Endothelial cell of umbilical vein (primary cell): ENCODE measurements around the gene OSBPL10. TPM values are rescaled to one million over a fixed set of nuclear protein-coding genes. Genes with fewer than 3 reads are reported as not detected.

ENCODE experiments used
- BruUV-seq: library from RNA; stranded (reverse); fragments of 400-500 nt; replicated peaks from 2 replicates; lab custom pipeline; 2021; lab: Mats Ljungman, UMichigan
- CTCF ChIA-PET: fragments of 300-600, 350-600 bp; sonication (Branson Sonifier 250); formaldehyde crosslinking; loops from one replicate; lab custom pipeline; 2021; ENCODE audit warnings: antibody characterized with exemption, inconsistent platforms; lab: Charles Lee
- POLR2A ChIA-PET: fragments of 300-600, 350-600 bp; sonication (Branson Sonifier 250); formaldehyde crosslinking; loops from one replicate; lab custom pipeline; 2021; ENCODE audit warnings: antibody characterized with exemption, inconsistent platforms; lab: Charles Lee
- DNase-seq: peaks from one replicate; pipeline ENCODE4 v3.0.0-alpha.2; 2011; ENCODE audit warnings: low read depth, low spot score
- FAIRE-seq: peaks from 2 replicates; lab custom pipeline; 2011; peaks lifted over from hg19 to GRCh38; lab: Jason Lieb, UNC
- H2AFZ ChIP-seq: 2 replicates; pipeline ENCODE4 v1.6.0; 2012; ENCODE audit warnings: low read depth, low read length, control low read depth, inconsistent platforms
- H3K27ac ChIP-seq: 2 replicates; pipeline ENCODE4 v1.5.1; 2011; ENCODE audit warnings: low read depth, mild to moderate bottlenecking, control low read depth, low read length, moderate library complexity; ENCODE audit not compliant: insufficient read depth
- H3K27me3 ChIP-seq, 2 experiments: 2 replicates each; pipeline versions ENCODE4 v1.6.0 to v1.6.1; 2011; ENCODE audit warnings: low read length in 2 of 2, mixed read lengths in 1 of 2; ENCODE audit not compliant: control insufficient read depth in 2 of 2, insufficient read depth in 2 of 2
- H3K36me3 ChIP-seq, 2 experiments: 2 replicates in 1 of 2; 3 replicates in 1 of 2; pipeline ENCODE4 v1.5.1; 2011; ENCODE audit warnings: low read length in 2 of 2, mild to moderate bottlenecking in 1 of 2, moderate library complexity in 1 of 2; ENCODE audit not compliant: control insufficient read depth in 2 of 2, insufficient read depth in 2 of 2; ENCODE audit errors: extremely low read depth in 1 of 2
- H3K4me1 ChIP-seq: 3 replicates; pipeline ENCODE4 v1.5.1; 2011; ENCODE audit warnings: mild to moderate bottlenecking, low read length; ENCODE audit not compliant: control insufficient read depth, insufficient read depth; ENCODE audit errors: extremely low read depth
- H3K4me2 ChIP-seq: 2 replicates; pipeline ENCODE4 v1.6.1; 2011; ENCODE audit warnings: low read length, control low read depth, mixed read lengths; ENCODE audit not compliant: insufficient read depth
- H3K4me3 ChIP-seq, 3 experiments: fragments of 200-600 bp in 1 of 3; sonication (generic), shearing (Covaris generic) in 1 of 3; replicated peaks in 1 of 3; 2 replicates each; pipeline ENCODE4 v1.5.1; 2011 to 2016; ENCODE audit warnings: control low read depth in 3 of 3, low read length in 3 of 3, mild to moderate bottlenecking in 2 of 3, inconsistent platforms in 1 of 3, low read depth in 1 of 3, moderate library complexity in 1 of 3; ENCODE audit not compliant: insufficient read depth in 1 of 3
- H3K79me2 ChIP-seq: 2 replicates; pipeline ENCODE4 v1.6.0; 2012; ENCODE audit warnings: low read length, inconsistent platforms; ENCODE audit not compliant: control insufficient read depth, insufficient read depth
- H3K9ac ChIP-seq: replicated peaks from 2 replicates; pipeline ENCODE3; 2011; ENCODE audit warnings: low read length, control low read depth; ENCODE audit not compliant: insufficient read depth; ENCODE audit errors: extremely low read depth
- H3K9me1 ChIP-seq: replicated peaks from 3 replicates; pipeline ENCODE4 v1.6.0; 2011; ENCODE audit warnings: mild to moderate bottlenecking, low read length; ENCODE audit not compliant: control insufficient read depth, insufficient read depth; ENCODE audit errors: extremely low read depth
- H3K9me3 ChIP-seq: replicated peaks from 2 replicates; pipeline ENCODE4 v1.5.1; 2012; ENCODE audit warnings: low read length, inconsistent platforms; ENCODE audit not compliant: control insufficient read depth, insufficient read depth
- H4K20me1 ChIP-seq: replicated peaks from 2 replicates; pipeline ENCODE3; 2011; ENCODE audit warnings: mild to moderate bottlenecking, low read length; ENCODE audit not compliant: control insufficient read depth, insufficient read depth; ENCODE audit errors: extremely low read depth
- EZH2 ChIP-seq: IDR thresholded peaks from 2 replicates; pipeline ENCODE4 v1.6.1; 2012; ENCODE audit warnings: borderline replicate concordance, low read depth, mild to moderate bottlenecking, moderate library complexity, low read length, inconsistent platforms; ENCODE audit not compliant: severe bottlenecking
- FOS ChIP-seq: IDR thresholded peaks from 2 replicates; pipeline ENCODE4 v1.6.1; 2011; ENCODE audit warnings: mild to moderate bottlenecking, low read length, moderate library complexity, borderline replicate concordance; ENCODE audit not compliant: insufficient read depth
- GATA2 ChIP-seq: IDR thresholded peaks from 2 replicates; pipeline ENCODE4 v1.7.0; 2011; ENCODE audit warnings: low read depth, mild to moderate bottlenecking, moderate library complexity, mixed read lengths, low read length; ENCODE audit not compliant: insufficient read length, insufficient read depth
- JUN ChIP-seq: IDR thresholded peaks from 2 replicates; pipeline ENCODE4 v1.6.1; 2011; ENCODE audit warnings: borderline replicate concordance, low read depth; ENCODE audit not compliant: insufficient read length, insufficient read depth
- MYC ChIP-seq: IDR thresholded peaks from one replicate; pipeline ENCODE4 v1.6.1; 2011; ENCODE audit warnings: mild to moderate bottlenecking, low read depth, low read length
- POLR2A ChIP-seq: IDR thresholded peaks from 2 replicates; pipeline ENCODE4 v1.6.1; 2012; ENCODE audit warnings: low read depth, mild to moderate bottlenecking, control low read depth, low read length
- POLR2AphosphoS5 ChIP-seq: IDR thresholded peaks from 2 replicates; pipeline ENCODE4 v1.6.1; 2012; ENCODE audit warnings: low read depth, mild to moderate bottlenecking, control low read depth, low read length, moderate library complexity; ENCODE audit not compliant: insufficient read depth
- dilution Hi-C: fragments of 300-500 bp; cut with MboI; formaldehyde crosslinking; loops from one replicate; pipeline ENCODE4 v1.15.0; 2019; ENCODE audit warnings: low sequenced_read_pairs; ENCODE audit not compliant: extremely low pct_ligation_motif_present
- intact Hi-C: fragments of 100-400 bp; cut with micrococcal nuclease; formaldehyde crosslinking; loops from one replicate; pipeline ENCODE4 v1.10.0; 2022
- polyA plus RNA-seq, 4 experiments: library from polyadenylated mRNA; depleted of rRNA in 3 of 4; stranded (reverse) in 3 of 4; unstranded in 1 of 4; fragments of >200 nt; gene quantifications; 2 replicates each; pipeline versions ENCODE4 v1.2.1 to v1.2.3, GENCODE V29; 2011 to 2012; ENCODE audit warnings: missing spikeins in 1 of 4
- total RNA-seq: library from RNA; stranded (reverse); gene quantifications from 2 replicates; pipeline ENCODE4 v1.2.3, GENCODE V29; 2021
- TF ChIP-seq, protein P1 (sequence below), 2 donors: IDR thresholded peaks; 1 replicate in 1 of 2; 2 replicates in 1 of 2; pipeline ENCODE4 v1.5.1; 2011; ENCODE audit warnings: low read length in 2 of 2, mild to moderate bottlenecking in 2 of 2, moderate library complexity in 2 of 2, control low read depth in 1 of 2, inconsistent platforms in 1 of 2, low read depth in 1 of 2; ENCODE audit not compliant: insufficient read depth in 1 of 2; ENCODE audit errors: extremely low read depth in 1 of 2
- TF ChIP-seq, protein P2 (sequence below): IDR thresholded peaks from 2 replicates; pipeline ENCODE4 v1.6.1; 2011; ENCODE audit not compliant: insufficient read depth, insufficient read length

Gene OSBPL10
- total and polyA plus RNA-seq, 2 donors (not counting 3 experiments of a cell fraction or from before 2014, with no cell fraction given), result 10.8 to 47.6 TPM

DNA sequence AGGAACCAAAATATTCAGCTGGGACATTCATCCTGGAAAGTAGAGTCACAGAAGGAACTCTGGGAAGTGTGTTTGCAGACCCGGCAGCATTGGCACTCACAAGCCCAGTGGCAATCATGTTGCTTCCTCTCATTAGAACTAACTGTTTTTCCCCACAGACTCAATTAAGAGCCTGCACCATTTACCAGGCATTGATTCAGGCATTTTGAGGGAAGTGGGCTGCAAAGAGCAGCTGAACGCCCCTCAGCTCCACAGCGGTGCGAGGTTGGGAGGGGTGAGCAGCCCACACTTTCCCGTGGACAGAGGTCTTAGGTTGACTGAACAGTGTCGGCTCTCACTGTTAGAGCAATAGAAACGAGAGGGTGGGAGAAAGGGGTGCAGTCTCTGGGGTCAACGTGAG lies 304.5 kb downstream of the OSBPL10 start:
- no peaks in the 10 kb centered on the region for H3K9me1 ChIP-seq
- no peak overlapping the region for H3K9ac ChIP-seq
- H3K27me3 ChIP-seq, result no peaks in the 10 kb centered on the region
- H3K27ac ChIP-seq, result no peak overlapping the region
- TF ChIP-seq, protein P1, sequence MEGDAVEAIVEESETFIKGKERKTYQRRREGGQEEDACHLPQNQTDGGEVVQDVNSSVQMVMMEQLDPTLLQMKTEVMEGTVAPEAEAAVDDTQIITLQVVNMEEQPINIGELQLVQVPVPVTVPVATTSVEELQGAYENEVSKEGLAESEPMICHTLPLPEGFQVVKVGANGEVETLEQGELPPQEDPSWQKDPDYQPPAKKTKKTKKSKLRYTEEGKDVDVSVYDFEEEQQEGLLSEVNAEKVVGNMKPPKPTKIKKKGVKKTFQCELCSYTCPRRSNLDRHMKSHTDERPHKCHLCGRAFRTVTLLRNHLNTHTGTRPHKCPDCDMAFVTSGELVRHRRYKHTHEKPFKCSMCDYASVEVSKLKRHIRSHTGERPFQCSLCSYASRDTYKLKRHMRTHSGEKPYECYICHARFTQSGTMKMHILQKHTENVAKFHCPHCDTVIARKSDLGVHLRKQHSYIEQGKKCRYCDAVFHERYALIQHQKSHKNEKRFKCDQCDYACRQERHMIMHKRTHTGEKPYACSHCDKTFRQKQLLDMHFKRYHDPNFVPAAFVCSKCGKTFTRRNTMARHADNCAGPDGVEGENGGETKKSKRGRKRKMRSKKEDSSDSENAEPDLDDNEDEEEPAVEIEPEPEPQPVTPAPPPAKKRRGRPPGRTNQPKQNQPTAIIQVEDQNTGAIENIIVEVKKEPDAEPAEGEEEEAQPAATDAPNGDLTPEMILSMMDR (IDR thresholded peaks at IDR 0.05; ENCODE audit: extremely low read depth in 1 of 2, insufficient read depth in 1 of 2, low read depth in 1 of 2, low read length in 2 of 2), result no peak
- TF ChIP-seq EZH2 (no peak), GATA2 (no peak), POLR2A (no peak), MYC (no peak), JUN (no peak), FOS (no peak), POLR2AphosphoS5 (no peak)
- TF ChIP-seq, protein P2, sequence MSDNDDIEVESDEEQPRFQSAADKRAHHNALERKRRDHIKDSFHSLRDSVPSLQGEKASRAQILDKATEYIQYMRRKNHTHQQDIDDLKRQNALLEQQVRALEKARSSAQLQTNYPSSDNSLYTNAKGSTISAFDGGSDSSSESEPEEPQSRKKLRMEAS, result no peak
- no peak overlapping the region for H2AFZ ChIP-seq
- ChIA-PET CTCF (no interaction called here), POLR2A (no interaction called here)
- intact Hi-C loops (no loop called here), dilution Hi-C loops (no loop called here)
- H3K4me2 ChIP-seq, result no peak overlapping the region
- BruUV-seq, result no TSS peak
- no peaks in the 10 kb centered on the region for H4K20me1 ChIP-seq
- DNase-seq, result no peak
- H3K79me2 ChIP-seq, result no peaks in the 10 kb centered on the region
- no peaks in the 10 kb centered on the region for H3K4me1 ChIP-seq
- H3K9me3 ChIP-seq, result no peaks in the 10 kb centered on the region
- FAIRE-seq, result no peak
- no peak overlapping the region for H3K4me3 ChIP-seq
- no peaks in the 10 kb centered on the region for H3K36me3 ChIP-seq
